GM18867 (cell line): ENCODE results near the gene ST3GAL3.

Source experiments
- ATAC-seq: cut with Tn5 transposase; IDR thresholded peaks from one replicate; pipeline ENCODE4 v1.9.1; 2021; ENCODE audit warnings: mild to moderate bottlenecking, moderate library complexity; ENCODE audit not compliant: unreplicated experiment

Gene ST3GAL3

DNA sequence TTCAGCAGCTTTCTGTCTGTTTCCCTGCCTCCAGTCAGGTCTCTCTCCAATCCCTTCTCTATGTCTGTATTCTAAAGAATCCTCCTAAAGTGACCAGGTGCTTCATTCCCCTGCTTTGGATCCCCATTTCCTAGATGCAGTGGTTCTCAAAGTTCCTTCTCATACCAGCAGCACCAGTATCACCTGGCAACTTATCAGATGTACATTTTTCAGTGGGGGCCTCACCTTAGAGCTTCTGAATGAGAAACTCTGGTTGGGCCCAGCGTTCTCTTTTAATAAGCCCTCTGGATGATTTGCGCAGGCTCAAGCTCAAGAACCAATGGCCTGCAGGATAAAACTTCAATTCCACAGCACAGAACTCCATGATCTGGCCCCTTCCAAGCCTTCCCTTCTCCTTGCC, 200.9 kb downstream of the ST3GAL3 start:
- no peak for ATAC-seq

- no peak for ATAC-seq
Observed at GRCh38 chr1:43908858-43909257, 201.5 kb downstream of the ST3GAL3 start.

DNA sequence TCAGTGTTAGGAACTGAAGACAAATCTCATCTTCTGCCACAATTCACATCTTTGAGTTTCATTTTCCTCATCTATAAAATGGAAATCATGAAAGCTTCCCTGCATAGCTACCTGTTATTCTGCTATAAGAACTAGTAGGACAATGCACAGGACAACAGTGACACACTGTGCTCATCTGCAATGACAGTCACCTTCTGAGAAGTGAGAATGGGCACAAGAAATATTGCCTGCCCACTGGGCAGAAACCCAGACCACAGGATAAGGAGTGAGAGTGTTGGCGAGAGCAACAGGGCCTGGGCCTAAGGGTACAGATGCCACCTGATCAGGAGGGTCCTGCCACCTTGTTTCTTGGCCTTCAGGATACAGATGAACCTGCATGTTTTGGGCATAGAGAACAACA, 203.0 kb downstream of the ST3GAL3 start:
- ATAC-seq, result no peak

DNA sequence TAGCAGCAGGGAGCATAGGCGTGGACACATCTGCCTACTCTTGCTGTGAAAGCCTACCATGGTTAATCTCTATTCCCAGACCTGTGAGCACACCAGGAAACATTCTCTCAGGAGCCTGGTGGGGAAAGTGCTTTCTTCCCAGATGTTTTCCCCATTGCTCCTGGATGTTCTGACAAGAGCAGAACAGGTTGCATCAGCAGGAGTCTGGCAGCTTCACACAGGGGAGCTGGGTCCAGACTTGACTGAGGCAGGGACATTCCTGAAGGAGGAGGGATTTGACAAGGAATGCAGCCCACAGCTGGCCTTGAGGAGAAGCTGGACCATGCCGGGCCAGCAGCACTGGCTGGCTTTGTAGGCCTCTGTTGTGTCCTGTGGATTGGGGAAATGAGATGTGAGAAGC, 205.3 kb downstream of the ST3GAL3 start:
- ATAC-seq, result no peak

GRCh38 chr1:43913051-43913501, 205.7 kb downstream of the ST3GAL3 start:
- no peak for ATAC-seq

GRCh38 chr1:43913666-43914360, 206.5 kb downstream of the ST3GAL3 start:
- ATAC-seq, result no peak

DNA sequence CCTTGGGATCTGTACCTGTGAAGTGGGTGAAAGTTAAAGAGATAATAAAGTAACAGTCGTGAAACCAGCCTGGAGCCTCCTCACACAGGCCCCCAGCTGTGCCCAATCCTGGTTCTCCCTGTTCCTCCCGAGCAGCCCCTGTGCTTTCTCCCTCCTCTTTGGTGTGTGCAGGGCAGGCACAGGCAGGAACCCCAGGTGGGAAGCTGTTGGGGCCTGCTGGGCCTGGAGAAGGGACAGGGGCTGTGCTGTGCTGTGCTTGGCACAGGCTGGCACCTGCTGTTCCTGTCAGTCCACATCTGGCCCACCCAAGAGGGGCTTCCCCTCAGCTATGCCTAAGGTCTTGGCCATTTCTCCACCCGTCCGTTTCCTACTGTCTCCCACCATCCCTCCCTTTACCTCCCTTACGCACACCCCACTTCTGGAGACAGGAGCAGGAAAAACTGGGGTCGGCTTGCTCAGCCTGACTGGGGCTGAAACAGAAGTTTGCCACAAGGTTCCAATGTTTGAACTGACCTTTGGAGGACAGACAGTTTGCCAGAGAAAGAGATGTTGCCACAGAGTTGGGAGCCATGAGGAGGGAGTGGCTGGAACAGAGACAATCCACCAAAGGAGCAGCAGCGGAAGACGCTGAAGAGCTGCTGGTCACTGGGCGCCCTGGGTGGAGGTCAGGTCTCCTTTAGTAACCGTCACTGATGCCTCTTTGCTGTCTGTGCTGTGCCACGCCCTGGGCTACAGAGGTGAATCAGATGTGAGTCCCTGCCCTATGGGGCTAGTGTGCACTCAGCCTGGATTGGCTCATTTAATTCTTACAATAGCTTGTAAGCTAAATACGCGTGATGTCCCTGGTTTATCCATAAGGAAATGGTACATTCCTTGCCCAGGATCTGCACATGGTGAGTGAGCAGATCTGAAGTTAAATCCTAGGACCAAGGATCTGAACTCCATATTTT, 207.5 kb downstream of the ST3GAL3 start:
- no peak for ATAC-seq

- no peak for ATAC-seq
Observed at GRCh38 chr1:43919906-43920305, 212.6 kb downstream of the ST3GAL3 start.

DNA sequence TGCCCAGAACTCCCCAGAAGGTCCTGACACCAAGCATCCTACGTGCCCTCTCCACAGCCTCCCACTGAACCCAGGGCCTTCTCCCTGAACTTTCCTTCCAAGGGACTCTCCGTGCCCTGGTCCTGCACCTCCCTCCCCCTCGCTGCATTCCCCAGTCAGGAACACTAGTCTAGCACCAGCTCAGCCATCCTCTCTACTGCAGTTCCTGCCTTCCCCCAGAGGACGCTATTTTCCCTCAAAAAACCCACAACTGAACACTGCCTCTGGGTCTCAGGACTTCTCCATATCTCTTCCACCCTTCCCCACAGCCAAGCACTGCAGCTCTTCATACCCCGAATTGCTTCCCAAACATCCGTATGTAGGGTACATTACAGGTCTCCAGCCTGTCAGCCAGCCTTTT, 213.7 kb downstream of the ST3GAL3 start:
- ATAC-seq, result no peak

DNA sequence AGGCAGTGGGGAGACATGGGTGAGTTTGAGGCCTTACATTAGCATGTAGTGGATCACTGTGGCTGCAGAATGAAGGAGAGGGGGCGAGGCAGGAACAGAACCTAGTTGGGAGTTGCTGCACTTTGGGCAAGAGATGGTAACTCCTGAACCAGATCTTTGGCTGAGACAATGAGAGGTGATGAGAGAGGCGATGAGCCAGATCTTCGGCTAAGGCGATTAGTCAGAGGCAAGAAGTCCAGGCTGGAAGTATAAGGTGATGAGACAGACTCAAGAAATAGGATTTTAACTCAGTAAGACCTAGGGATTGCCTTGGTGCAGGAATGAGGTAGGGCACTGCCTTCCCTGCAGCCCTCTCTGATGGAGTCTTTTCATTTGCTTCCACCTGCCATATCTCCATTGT, 217.2 kb downstream of the ST3GAL3 start:
- ATAC-seq, result no peak

DNA sequence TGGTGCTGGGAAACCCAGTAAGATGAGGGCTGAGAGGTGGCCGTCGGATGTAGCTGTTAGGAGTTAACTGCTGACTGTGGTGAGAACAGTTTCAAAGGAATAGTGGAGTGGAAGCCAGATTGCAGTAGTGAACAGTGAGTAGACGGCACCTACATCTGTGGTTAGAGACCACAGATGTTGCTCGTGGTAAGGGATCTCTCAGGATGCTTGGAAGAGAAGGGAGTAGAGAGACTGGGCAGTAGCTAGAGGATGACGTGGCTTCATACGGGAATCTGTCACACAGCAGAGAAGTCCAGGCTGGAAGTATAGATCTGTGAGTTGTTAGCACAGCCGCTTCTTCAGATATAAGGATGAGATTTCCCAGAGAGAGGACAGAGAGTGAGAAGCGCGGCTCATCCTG, 218.5 kb downstream of the ST3GAL3 start:
- ATAC-seq, result no peak

- ATAC-seq, result no peak
Observed at GRCh38 chr1:43930168-43930948, 223.0 kb downstream of the ST3GAL3 start.

GRCh38 chr1:43930949-43931275, 223.6 kb downstream of the ST3GAL3 start:
- ATAC-seq, result no peak

DNA sequence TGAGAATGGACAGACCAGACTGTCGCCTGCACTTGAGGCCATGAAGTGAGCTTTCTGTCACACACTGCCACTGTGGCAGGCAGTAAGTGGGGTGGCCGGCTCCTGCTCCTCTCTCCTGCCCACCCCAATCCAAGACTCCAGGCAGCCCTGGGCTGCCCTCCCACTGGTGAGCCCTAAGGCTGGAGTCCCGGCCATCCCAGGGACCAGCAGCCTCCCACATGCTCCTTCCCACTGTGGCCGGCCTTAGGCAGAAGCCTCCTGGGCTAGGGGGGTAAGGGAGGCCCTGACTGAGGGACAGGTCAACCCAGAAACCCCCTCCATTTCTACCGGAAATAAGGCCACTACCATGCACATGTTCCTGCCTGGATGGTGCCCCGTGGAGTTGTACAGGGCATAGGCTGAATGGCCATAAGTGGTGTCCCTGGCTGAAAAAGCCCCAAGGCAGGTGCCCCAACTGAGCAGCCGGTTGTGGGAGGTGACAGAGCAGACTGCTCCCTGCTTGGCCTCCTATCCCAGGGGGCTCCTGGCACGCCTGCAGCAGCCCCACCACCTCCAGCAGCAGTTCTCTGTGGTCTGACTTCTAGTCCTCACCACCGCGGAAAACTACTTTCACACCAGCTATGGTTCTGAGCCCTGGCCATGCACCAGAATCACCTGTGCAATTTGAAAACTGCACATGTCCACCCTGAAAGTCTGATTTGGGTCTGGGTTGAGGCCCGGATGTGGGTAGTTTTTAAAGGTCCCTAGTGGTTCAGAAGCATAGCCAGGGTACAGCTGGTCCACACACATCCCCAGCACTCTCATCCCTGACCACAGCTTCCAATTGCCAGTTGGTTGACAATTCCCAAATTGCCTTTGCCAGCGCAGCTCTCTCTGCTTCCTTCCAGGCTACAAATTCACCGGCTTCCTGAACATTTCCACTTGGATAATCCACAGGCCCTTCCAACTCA, 224.7 kb downstream of the ST3GAL3 start:
- no peak for ATAC-seq

DNA sequence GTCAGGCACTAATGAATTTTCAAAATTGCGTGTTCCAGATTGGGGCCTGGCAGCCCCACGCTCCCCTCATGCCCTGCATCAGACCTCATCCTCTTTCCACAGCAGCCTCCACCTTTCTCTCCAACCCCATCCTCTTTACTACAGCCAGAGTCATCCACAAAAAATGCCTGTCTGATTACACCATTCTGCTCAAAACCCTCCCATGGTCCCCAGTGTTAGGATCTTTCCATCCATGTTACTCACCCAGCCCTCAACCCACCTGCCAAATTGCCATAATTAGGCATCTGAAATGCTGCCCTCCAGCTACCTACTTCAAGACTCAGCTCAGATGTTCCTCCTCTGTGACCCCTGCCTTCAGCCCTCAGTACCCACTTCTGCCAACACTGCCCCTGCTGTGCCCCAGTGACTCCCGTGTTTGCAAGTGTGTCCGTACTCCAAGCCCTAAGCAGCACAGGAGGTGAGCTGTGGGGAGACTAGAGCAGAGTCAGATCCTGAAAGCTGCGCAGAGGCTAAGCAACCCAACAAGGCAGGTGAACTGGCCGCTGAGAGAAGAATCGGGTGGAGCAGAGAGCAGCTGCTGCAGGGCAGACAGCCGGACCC, 225.6 kb downstream of the ST3GAL3 start:
- no peak for ATAC-seq

DNA sequence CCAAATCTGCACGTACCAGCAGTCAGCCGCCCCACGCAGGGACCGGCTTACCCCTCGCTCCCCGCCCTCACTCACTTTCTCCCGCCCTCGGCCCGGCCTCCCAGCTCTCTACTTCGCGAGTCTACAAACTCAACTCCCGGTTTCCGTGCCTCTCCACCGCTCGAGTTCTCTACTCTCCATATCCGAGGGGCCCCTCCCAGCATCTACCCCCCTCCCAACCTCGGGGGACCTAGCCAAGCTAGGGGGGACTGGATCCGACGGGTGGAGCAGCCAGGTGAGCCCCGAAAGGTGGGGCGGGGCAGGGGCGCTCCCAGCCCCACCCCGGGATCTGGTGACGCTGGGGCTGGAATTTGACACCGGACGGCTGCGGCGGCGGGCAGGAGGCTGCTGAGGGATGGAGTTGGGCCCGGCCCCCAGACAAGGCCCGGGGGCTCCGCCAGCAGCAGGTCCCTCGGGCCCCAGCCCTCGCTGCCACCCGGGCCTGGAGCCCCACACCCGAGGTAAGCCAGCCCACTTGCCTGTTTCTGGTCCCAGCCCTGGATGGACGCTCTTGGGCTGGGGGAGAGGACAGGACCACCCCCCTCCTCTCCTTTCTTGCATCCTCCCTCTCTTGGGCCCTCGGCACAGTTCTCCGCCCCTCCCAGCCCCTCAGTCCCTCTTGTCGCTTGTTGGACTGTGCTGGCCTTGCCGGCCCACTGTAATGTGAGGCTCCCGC, 226.2 kb downstream of the ST3GAL3 start, which contains the start of gene ARTN:
Gene ARTN, plus strand, starts transcription at position 416 of the 715 bp plus-strand sequence. CDS start 1,856 bp downstream, outside the sequence.
- no peak for ATAC-seq

DNA sequence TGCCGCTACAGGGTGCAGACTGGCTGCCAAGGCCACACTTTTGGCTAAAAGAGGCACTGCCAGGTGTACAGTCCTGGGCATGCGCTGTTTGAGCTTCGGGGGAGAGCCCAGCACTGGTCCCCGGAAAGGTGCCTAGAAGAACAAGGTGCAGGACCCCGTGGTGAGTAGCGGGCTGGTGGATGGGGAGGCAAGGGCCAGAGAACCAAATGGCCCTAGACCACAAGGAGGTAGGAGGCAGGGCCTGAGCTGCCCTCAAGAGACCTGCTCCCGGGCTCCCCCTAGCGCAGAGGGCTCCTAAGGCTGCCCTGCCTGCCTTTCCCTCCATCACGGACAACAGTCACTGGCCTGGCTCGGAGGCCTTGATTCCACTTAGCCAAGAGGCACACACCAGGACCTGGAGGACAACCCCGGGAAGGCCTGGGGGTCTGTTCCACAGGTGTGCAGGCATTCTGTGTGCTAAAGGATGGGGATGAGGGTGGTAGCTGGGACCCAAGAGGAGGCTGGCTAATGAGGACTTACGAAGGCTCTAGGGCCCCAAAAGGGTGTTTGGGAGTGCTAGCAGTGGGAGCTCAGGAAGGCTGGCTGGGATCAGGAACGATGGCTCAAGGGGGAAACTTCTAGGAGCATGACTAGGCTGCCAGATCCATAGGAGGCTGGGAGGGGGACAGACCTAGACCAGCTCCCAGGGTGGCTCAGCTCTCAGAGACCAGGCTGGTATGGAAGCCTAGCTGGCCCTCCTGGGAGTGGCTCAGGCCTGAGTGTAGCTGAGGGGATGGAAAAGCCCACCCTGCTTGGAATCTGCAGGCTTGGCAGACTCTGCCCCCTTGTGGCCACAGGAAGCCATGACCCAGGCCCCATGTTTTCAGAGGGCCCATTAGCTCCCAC, 227.0 kb downstream of the ST3GAL3 start:
- no peak for ATAC-seq

- no peak for ATAC-seq
Observed at GRCh38 chr1:43934986-43935324, 227.6 kb downstream of the ST3GAL3 start.
